Mammary epithelial cell (primary cell): ENCODE measurements around the gene PCSK1.

ENCODE experiments used
- CTCF ChIP-seq, 2 donors: IDR thresholded peaks in 1 of 2; conservative IDR thresholded peaks in 1 of 2; 2 replicates each; pipeline ENCODE4 v1.5.1; 2011 to 2012; ENCODE audit warnings: inconsistent platforms in 2 of 2, low read length in 2 of 2, mild to moderate bottlenecking in 2 of 2, control low read depth in 1 of 2, low read depth in 1 of 2; ENCODE audit not compliant: insufficient read depth in 1 of 2; ENCODE audit errors: extremely low read depth in 1 of 2
- EZH2 ChIP-seq: IDR thresholded peaks from 2 replicates; pipeline ENCODE4 v1.6.1; 2012; ENCODE audit warnings: low read length, inconsistent platforms, borderline replicate concordance

- TF ChIP-seq CTCF (conservative IDR thresholded peaks at IDR 0.05 in 1 of 2, IDR thresholded peaks at IDR 0.05 in 1 of 2; ENCODE audit: extremely low read depth in 1 of 2, insufficient read depth in 1 of 2, low read depth in 1 of 2, low read length in 2 of 2) = no peak
- no peak for TF ChIP-seq EZH2
Observed at GRCh38 chr5:96470785-96471184, 37.7 kb upstream of the PCSK1 start.
